Measurements from ENCODE around the gene B2M.

DNA sequence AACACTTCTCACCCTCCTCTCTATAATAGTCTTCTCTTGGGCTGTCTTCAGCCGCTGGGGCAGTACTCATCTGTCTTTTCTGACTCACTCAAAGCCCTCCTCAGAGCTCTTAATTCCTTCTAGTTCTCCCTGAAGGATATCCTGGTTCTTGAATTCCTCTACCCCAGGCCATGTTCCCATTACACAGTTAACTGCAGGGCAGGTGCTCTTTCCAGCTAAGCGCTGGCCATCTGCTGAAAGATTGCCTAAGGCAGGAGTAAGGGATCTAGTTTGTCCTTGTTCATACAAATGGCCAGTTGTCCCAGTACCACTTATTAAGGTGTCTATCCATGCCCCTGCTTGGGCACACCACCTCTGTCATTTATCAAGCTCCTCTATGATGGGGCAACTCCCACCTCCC is 37.7 kb upstream of the B2M start:
- TF ChIP-seq, protein P1, sequence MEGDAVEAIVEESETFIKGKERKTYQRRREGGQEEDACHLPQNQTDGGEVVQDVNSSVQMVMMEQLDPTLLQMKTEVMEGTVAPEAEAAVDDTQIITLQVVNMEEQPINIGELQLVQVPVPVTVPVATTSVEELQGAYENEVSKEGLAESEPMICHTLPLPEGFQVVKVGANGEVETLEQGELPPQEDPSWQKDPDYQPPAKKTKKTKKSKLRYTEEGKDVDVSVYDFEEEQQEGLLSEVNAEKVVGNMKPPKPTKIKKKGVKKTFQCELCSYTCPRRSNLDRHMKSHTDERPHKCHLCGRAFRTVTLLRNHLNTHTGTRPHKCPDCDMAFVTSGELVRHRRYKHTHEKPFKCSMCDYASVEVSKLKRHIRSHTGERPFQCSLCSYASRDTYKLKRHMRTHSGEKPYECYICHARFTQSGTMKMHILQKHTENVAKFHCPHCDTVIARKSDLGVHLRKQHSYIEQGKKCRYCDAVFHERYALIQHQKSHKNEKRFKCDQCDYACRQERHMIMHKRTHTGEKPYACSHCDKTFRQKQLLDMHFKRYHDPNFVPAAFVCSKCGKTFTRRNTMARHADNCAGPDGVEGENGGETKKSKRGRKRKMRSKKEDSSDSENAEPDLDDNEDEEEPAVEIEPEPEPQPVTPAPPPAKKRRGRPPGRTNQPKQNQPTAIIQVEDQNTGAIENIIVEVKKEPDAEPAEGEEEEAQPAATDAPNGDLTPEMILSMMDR (IDR thresholded peaks at IDR 0.05), result no peak
- TF ChIP-seq EP300 (IDR thresholded peaks at IDR 0.05) (no peak), POLR2A (IDR thresholded peaks at IDR 0.05) (no peak)
